DMS114 treated with DMSO at 0.1 percent for 48 hours (cell line): ENCODE measurements around the gene SORCS2.

Experiments
- DNase-seq: peaks from one replicate; lab custom pipeline; 2025; ENCODE audit not compliant: unreplicated experiment; lab: John Stamatoyannopoulos, UW

The SORCS2 gene

GRCh38 chr4:7366180-7366945, 174.0 kb downstream of the SORCS2 start:
- no peak for DNase-seq

- DNase-seq: no peak
Observed at GRCh38 chr4:7366954-7367353, 174.6 kb downstream of the SORCS2 start.

GRCh38 chr4:7367406-7367805, 175.1 kb downstream of the SORCS2 start:
- no peak for DNase-seq

- no peak for DNase-seq
Observed at GRCh38 chr4:7367864-7368277, 175.5 kb downstream of the SORCS2 start.

GRCh38 chr4:7368296-7368695, 176.0 kb downstream of the SORCS2 start:
- no peak for DNase-seq

GRCh38 chr4:7369511-7369910, 177.2 kb downstream of the SORCS2 start:
- no peak for DNase-seq

GRCh38 chr4:7370038-7370437, 177.7 kb downstream of the SORCS2 start:
- DNase-seq: no peak

- DNase-seq: no peak
Observed at GRCh38 chr4:7371210-7371941, 179.0 kb downstream of the SORCS2 start.

- DNase-seq: no peak
Observed at GRCh38 chr4:7372673-7373072, 180.3 kb downstream of the SORCS2 start.

- DNase-seq: no peak
Observed at GRCh38 chr4:7374571-7374970, 182.2 kb downstream of the SORCS2 start.

GRCh38 chr4:7375427-7375826, 183.1 kb downstream of the SORCS2 start:
- DNase-seq: no peak

GRCh38 chr4:7377223-7377865, 185.0 kb downstream of the SORCS2 start:
- no peak for DNase-seq

GRCh38 chr4:7379186-7379585, 186.8 kb downstream of the SORCS2 start:
- no peak for DNase-seq

- DNase-seq: no peak
Observed at GRCh38 chr4:7379719-7380118, 187.4 kb downstream of the SORCS2 start.

- DNase-seq: no peak
Observed at GRCh38 chr4:7381221-7381889, 189.0 kb downstream of the SORCS2 start.

- DNase-seq: no peak
Observed at GRCh38 chr4:7381890-7382633, 189.7 kb downstream of the SORCS2 start.

GRCh38 chr4:7382634-7383014, 190.3 kb downstream of the SORCS2 start:
- no peak for DNase-seq

GRCh38 chr4:7383266-7383665, 190.9 kb downstream of the SORCS2 start:
- no peak for DNase-seq

- DNase-seq: no peak
Observed at GRCh38 chr4:7384003-7384928, 191.9 kb downstream of the SORCS2 start.
